ENCODE results near the gene ADAM23. TPM values are rescaled to one million over a fixed set of nuclear protein-coding genes. Genes with fewer than 3 reads are reported as not detected.
A peak's percentile ranks its signal among the peaks of the same experiment; 100 is the strongest.

ADAM23 gene
- total RNA-seq, 2 donors from 2014 or later, result 7.6 to 34.6 TPM

DNA sequence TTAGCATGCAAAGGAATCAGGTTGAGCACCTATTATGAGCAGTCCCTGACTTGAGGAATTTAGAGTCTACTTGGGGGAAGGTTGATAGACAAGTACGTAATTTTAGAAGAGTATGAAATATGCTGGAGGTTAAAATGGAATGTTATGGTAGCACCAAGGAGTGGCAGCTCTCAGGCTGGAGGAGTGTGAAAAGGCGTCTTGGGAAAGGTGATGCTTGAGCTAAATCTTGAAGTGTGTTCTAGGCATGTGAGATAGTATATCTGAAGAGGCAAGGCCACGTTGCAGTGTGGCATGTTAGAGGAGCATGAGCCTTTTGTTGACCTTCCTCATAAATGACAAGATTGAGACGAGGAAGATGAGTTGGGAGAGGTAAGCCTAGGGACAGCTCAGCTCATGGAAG is 39.3 kb downstream of the ADAM23 start:
- Histone ChIP-seq H3K4me1 (peaks cover 0 to 18% of the 10 kb centered on the region in 2 donors), H3K36me3 (no peaks in the 10 kb centered on the region), H3K27me3 (no peaks in the 10 kb centered on the region), H3K9me3 (no peaks in the 10 kb centered on the region), H3K4me3 (no peak overlapping the region), H3K27ac (peak overlapping the region in 1 of 2 donors; percentile 47)
- TF ChIP-seq, protein P1, sequence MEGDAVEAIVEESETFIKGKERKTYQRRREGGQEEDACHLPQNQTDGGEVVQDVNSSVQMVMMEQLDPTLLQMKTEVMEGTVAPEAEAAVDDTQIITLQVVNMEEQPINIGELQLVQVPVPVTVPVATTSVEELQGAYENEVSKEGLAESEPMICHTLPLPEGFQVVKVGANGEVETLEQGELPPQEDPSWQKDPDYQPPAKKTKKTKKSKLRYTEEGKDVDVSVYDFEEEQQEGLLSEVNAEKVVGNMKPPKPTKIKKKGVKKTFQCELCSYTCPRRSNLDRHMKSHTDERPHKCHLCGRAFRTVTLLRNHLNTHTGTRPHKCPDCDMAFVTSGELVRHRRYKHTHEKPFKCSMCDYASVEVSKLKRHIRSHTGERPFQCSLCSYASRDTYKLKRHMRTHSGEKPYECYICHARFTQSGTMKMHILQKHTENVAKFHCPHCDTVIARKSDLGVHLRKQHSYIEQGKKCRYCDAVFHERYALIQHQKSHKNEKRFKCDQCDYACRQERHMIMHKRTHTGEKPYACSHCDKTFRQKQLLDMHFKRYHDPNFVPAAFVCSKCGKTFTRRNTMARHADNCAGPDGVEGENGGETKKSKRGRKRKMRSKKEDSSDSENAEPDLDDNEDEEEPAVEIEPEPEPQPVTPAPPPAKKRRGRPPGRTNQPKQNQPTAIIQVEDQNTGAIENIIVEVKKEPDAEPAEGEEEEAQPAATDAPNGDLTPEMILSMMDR (IDR thresholded peaks at IDR 0.05), result no peak
- DNase-seq (ENCODE audit: low spot score), result no peak

DNA sequence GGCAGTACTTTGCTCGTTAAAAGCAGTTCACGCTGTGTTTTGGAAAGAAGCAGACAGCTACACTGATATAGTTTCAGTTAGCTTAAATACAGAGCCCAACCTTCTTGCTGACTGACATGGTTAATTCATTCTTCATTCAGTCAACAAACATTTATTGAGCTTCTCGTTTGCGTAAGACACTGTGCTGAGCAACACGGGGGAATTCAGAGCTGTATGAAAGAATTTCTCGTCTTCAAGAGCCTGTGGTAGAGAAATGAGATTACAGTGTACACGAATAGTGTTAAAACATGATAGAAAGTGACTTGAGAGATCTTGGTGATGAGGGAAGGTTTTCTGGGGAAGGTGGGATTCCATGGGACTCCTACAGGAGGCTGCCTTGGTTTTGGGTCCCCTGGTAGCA is 44.7 kb downstream of the ADAM23 start:
- Histone ChIP-seq H3K27me3 (no peaks in the 10 kb centered on the region), H3K4me1 (peaks cover 0 to 1% of the 10 kb centered on the region in 2 donors), H3K9me3 (no peaks in the 10 kb centered on the region), H3K36me3 (no peaks in the 10 kb centered on the region), H3K4me3 (no peak overlapping the region), H3K27ac (peak overlapping the region in 1 of 2 donors; percentile 40)
- DNase-seq (ENCODE audit: low spot score), result no peak
- TF ChIP-seq, protein P1 (IDR thresholded peaks at IDR 0.05), result no peak

DNA sequence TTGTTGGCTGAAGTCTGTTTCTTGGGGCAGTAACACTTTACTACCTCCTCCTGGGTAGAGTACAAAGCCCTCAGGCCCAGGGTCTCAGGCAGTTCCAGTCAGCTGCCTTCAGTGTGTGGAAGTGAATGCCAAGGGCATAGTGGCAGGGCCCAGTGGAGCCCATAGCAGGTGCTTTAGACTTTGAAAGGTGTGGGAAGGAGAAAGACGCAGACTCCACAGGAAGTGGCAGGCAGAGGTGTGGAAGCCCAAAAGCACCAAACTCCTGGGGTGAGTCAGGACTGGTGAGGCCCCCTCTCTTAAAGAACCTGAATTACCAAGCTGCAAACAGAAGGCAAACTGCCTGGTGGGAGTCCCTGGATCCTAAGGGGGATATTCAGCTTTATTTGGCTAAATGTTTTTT is 45.3 kb downstream of the ADAM23 start:
- no peaks in the 10 kb centered on the region for H3K27me3 ChIP-seq
- TF ChIP-seq, protein P1 (IDR thresholded peaks at IDR 0.05), result no peak

DNA sequence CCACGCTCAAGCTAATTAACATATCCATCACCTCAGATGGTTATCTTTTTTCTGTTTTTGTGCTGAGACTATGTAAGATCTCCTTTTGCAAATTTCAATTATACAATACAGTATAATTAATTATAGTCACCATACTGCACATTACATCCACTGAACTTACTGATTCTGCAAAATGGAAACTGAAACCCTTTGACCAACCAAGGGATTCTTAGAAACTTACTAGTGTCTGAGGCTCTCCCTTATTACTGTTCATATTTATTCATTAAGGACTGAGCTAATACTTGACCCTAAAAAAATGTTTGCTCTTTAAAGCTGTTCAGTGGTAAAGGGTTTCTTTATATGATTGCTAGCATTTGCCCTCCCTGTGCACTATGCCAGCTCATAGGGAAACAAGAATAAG is 50.7 kb downstream of the ADAM23 start:
- no peaks in the 10 kb centered on the region for H3K36me3 ChIP-seq
- no peak for DNase-seq (ENCODE audit: low spot score)
- H3K9me3 ChIP-seq, result no peaks in the 10 kb centered on the region
- TF ChIP-seq, protein P1 (IDR thresholded peaks at IDR 0.05), result no peak
- no peaks in the 10 kb centered on the region for H3K4me1 ChIP-seq
- H3K27ac ChIP-seq, result no peak overlapping the region
- H3K4me3 ChIP-seq, result no peak overlapping the region
- H3K27me3 ChIP-seq, result no peaks in the 10 kb centered on the region

More for the DNA sequence above, 45.3 kb downstream of the ADAM23 start:
- no peaks in the 10 kb centered on the region for H3K9me3 ChIP-seq
- no peaks in the 10 kb centered on the region for H3K4me1 ChIP-seq
- H3K36me3 ChIP-seq, result no peaks in the 10 kb centered on the region
- no peak for DNase-seq (ENCODE audit: low spot score)
- no peak overlapping the region for H3K4me3 ChIP-seq
- H3K27ac ChIP-seq, result no peak overlapping the region

DNA sequence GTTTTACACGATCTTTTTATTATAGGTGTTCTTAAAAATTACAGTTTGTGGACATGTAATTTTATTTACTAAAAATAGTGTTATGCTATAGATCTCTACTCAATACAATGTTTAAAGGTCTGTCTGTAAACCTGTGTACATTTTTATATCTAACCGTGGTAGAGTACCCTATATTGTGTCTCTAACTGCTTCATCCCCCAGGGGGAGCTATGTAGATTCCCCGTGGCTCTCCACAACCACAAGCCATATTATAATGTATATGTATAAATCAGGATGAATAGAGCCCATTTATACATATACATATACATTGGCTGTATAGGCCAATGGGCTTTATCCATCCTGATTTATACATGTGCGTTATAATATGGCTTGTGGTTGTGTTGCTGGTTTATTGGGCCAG is 59.4 kb downstream of the ADAM23 start:
- Histone ChIP-seq H3K4me3 (no peak overlapping the region), H3K27me3 (no peaks in the 10 kb centered on the region), H3K9me3 (no peaks in the 10 kb centered on the region), H3K36me3 (no peaks in the 10 kb centered on the region), H3K4me1 (no peaks in the 10 kb centered on the region), H3K27ac (no peak overlapping the region)
- TF ChIP-seq, protein P1 (IDR thresholded peaks at IDR 0.05), result no peak
- DNase-seq (ENCODE audit: low spot score), result no peak

DNA sequence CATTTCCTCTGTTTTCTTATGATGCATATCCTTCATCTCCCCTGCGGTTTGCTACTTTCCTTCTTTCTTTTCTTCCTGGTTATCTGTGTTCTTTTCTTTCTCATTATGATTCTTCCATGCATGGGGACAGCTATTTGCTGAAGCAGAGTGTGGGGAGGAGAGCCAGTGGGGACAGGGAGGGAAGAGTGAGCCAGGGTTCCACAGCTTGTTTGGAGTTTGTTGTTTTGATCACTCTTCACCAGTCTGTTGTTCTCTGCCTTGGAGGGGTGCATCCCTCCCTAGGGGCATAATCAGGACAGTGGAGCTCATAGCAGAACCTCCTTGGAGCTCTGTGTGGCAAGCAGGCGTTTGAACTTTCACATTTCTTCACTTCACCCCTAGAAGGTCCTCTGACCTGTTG is 68.0 kb downstream of the ADAM23 start:
- Histone ChIP-seq H3K9me3 (no peaks in the 10 kb centered on the region), H3K4me1 (peaks cover 0 to 4% of the 10 kb centered on the region in 2 donors), H3K27me3 (no peaks in the 10 kb centered on the region), H3K27ac (no peak overlapping the region), H3K4me3 (no peak overlapping the region), H3K36me3 (no peaks in the 10 kb centered on the region)
- TF ChIP-seq, protein P1 (IDR thresholded peaks at IDR 0.05), result no peak
- DNase-seq (ENCODE audit: low spot score), result no peak
